Ovary (tissue), 9 donors: ENCODE data around the gene THRAP3. TPM values are rescaled to one million over a fixed set of nuclear protein-coding genes. Genes with fewer than 3 reads are reported as not detected.

Experiments used
- DNase-seq, 5 donors: peaks; one replicate each; pipeline ENCODE4 v3.0.0-alpha.2; 2019 to 2020
- H3K27ac ChIP-seq, 2 donors: fragments of 200-600 bp; one replicate each; pipeline versions ENCODE4 v1.5.1 to v1.8.0; 2019 to 2022
- H3K27me3 ChIP-seq: fragments of 200-600 bp; one replicate; pipeline ENCODE4 v1.8.0; 2022
- H3K36me3 ChIP-seq: fragments of 200-600 bp; sonication (generic); one replicate; pipeline ENCODE4 v1.5.1; 2019
- H3K4me1 ChIP-seq: one replicate; pipeline ENCODE4 v1.8.1; 2013; ENCODE audit warnings: mild to moderate bottlenecking, moderate library complexity; ENCODE audit not compliant: insufficient read depth
- H3K4me3 ChIP-seq: fragments of 200-600 bp; sonication (generic); one replicate; pipeline ENCODE4 v1.5.1; 2017
- H3K9me3 ChIP-seq, 2 donors: fragments of 200-600 bp in 1 of 2; sonication (generic) in 1 of 2; one replicate each; pipeline versions ENCODE4 v1.5.1 to v1.8.1; 2013 to 2019; ENCODE audit warnings: mild to moderate bottlenecking in 1 of 2, moderate library complexity in 1 of 2
- CTCF ChIP-seq, 3 donors: fragments of 450-650 bp in 2 of 3; fragments of 200-600 bp in 1 of 3; IDR thresholded peaks; one replicate each; pipeline versions ENCODE4 v1.5.1 to v1.8.0; 2016 to 2022; ENCODE audit warnings: antibody characterized with exemption in 3 of 3, mild to moderate bottlenecking in 1 of 3
- EP300 ChIP-seq: sonication (generic); formaldehyde crosslinking; IDR thresholded peaks from one replicate; pipeline ENCODE4 v1.6.1; 2017; ENCODE audit warnings: antibody characterized with exemption
- POLR2A ChIP-seq: fragments of 450-650 bp; IDR thresholded peaks from one replicate; pipeline ENCODE4 v1.6.1; 2017; ENCODE audit warnings: antibody characterized with exemption, mild to moderate bottlenecking, moderate library complexity
- WGBS, 3 donors: extraction: QIAGEN DNeasy Blood & Tissue Kit in 1 of 3; methylation state at CpG; one replicate each; pipeline versions ENCODE4 v1.1.5 to v1.1.7; 2013 to 2017; 5-methylcytosine and 5-hydroxymethylcytosine counted together
- intact Hi-C, 4 donors: fragments of 100-400 bp; cut with DNase I; formaldehyde crosslinking; loops; one replicate each; pipeline versions ENCODE4 v1.11.0 to v1.15.1; 2022 to 2023
- polyA plus RNA-seq, 2 donors: library from polyadenylated mRNA; stranded (reverse); fragments of 200-250 nt in 1 of 2; fragments of 350-450 nt in 1 of 2; fragmentation: Illumina TruSeq in 1 of 2; extraction: RNeasy Lipid Tissue Mini Kit (QIAGEN cat#74804) in 1 of 2; gene quantifications; one replicate each; pipeline ENCODE4 v1.2.3, GENCODE V29; 2013 to 2014
- total RNA-seq, 7 donors: library from RNA; depleted of rRNA in 2 of 7; stranded (reverse); fragments of >200 nt in 2 of 7; fragmentation: NEBNext Ultra II Directional in 3 of 7; extraction: Animal tissue kit (Norgen Biotek cat#: 25700) in 3 of 7; gene quantifications; one replicate each; pipeline versions ENCODE4 v1.1.0 to v1.2.4, GENCODE V29; 2016 to 2023
- donor health status: DM: no; HTN: no; CAD: no; lungs with moderate emphysema.
- donor health status: DM: no; HTN: no; CAD: no.
- donor health status: Bipolar disorder and iron deficiency.
- donor health status: DM: yes; HTN: yes; CAD: no.
- donor health status: DM: no; HTN: no; CAD: no.
- donor health status: DM: yes; HTN: yes; CAD: no.

THRAP3 gene
- total and polyA plus RNA-seq, 9 donors: 40.2 to 109 (median 92.6) TPM

GRCh38 chr1:36322786-36323635, 98.8 kb downstream of the THRAP3 start:
- Histone ChIP-seq H3K4me3 (peak overlapping the region; percentile 65), H3K27me3 (no peaks in the 10 kb centered on the region), H3K27ac (peak overlapping the region; percentile 72 to 98), H3K4me1 (peaks cover 13% of the 10 kb centered on the region), H3K36me3 (no peaks in the 10 kb centered on the region), H3K9me3 (no peaks in the 10 kb centered on the region)
- TF ChIP-seq POLR2A (peak; percentile 27), EP300 (no peak)
- peak; percentile 70 to 82 (median 77) for DNase-seq
- 1 to 2% (median 2%) methylated on average over 48 to 83 of the region's 83 CpGs for WGBS, 3 donors
- intact Hi-C loops: loop anchor here in 3 of 4 donors (5.0 kb wide), 3 partner anchors 44 to 64 kb away; partner anchors contain the start of gene STK40 (in 1 of the 3)

- peak within 1 kb of the TSS; percentile 72 to 98 for H3K27ac ChIP-seq
- intact Hi-C loops: loop anchor here in 3 of 4 donors (5.0 kb wide), 3 partner anchors 44 to 64 kb away; partner anchors contain the start of gene STK40 (in 1 of the 3)
- peak within 1 kb of the TSS; percentile 65 for H3K4me3 ChIP-seq
- 2 to 3% (median 2%) methylated on average over 27 to 36 of the region's 36 CpGs for WGBS, 3 donors
- H3K9me3 ChIP-seq: no peaks in the 10 kb centered on the region
- no peaks in the 10 kb centered on the region for H3K36me3 ChIP-seq
- TF ChIP-seq POLR2A: no peak
- TF ChIP-seq EP300: no peak
- no peak for TF ChIP-seq CTCF (IDR thresholded peaks at IDR 0.05)
- peak; percentile 83 to 89 (median 85) for DNase-seq
- H3K4me1 ChIP-seq: peaks cover 15% of the 10 kb centered on the region
- no peaks in the 10 kb centered on the region for H3K27me3 ChIP-seq
Observed at GRCh38 chr1:36323636-36324352, 99.6 kb downstream of the THRAP3 start, which contains the start of gene EVA1B. EVA1B (minus strand) TSS chr1:36323645; CDS start chr1:36323037, 608 bp downstream.

- TF ChIP-seq POLR2A: no peak
- TF ChIP-seq CTCF (IDR thresholded peaks at IDR 0.05): no peak
- Histone ChIP-seq H3K9me3 (no peaks in the 10 kb centered on the region), H3K36me3 (no peaks in the 10 kb centered on the region), H3K4me3 (peak overlapping the region; percentile 65), H3K4me1 (peaks cover 16% of the 10 kb centered on the region), H3K27ac (peak overlapping the region; percentile 72 to 98), H3K27me3 (no peaks in the 10 kb centered on the region)
- peak in 1 of 5 donors; percentile 57 for DNase-seq
- intact Hi-C loops: loop anchor here in 3 of 4 donors (5.0 kb wide), 3 partner anchors 43 to 63 kb away; partner anchors contain the start of gene STK40 (in 1 of the 3)
- WGBS, 3 donors: 3 to 10% (median 6%) methylated on average over 9 of the region's 9 CpGs
Observed at GRCh38 chr1:36324353-36324703, 100.1 kb downstream of the THRAP3 start.

- Histone ChIP-seq H3K4me1 (peaks cover 11% of the 10 kb centered on the region), H3K9me3 (no peaks in the 10 kb centered on the region), H3K4me3 (no peak overlapping the region), H3K27me3 (no peaks in the 10 kb centered on the region), H3K27ac (no peak overlapping the region), H3K36me3 (no peaks in the 10 kb centered on the region)
- TF ChIP-seq CTCF (IDR thresholded peaks at IDR 0.05) (no peak), POLR2A (no peak), EP300 (no peak)
- intact Hi-C loops: no loop called here
- WGBS, 3 donors: 54 to 60% (median 56%) methylated on average over 6 of the region's 6 CpGs
- DNase-seq: peak in 2 of 5 donors; percentile 35 to 60
Observed at GRCh38 chr1:36326499-36326898, 102.3 kb downstream of the THRAP3 start.
